ENCODE data around the gene LPAR3.

LPAR3 gene

DNA sequence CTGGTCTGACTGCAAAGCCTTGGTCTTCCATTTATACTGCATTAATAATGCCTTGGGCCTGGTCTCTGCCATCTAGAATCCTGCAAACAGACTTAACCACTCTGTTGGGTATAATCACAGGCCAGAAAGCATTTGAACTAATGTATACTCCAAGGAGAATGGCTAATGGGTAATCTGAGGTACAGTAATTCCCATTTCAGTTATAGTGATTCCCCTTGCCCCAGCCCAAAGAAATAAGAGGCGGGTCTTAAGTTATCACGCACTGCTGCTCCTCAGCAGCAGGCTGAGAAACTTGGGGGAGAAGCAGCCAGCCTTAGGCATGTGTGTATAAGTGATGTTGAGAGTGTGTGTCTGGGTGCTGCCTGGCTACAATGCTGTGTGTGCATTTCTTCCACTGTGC, 2.4 kb downstream of the LPAR3 start:
- no peaks in the 10 kb centered on the region; the same call in 1 of the 2 replicates for H3K9me3 ChIP-seq (ENCODE audit: control insufficient read depth, insufficient read depth, low read length)
- TF ChIP-seq, protein P1, sequence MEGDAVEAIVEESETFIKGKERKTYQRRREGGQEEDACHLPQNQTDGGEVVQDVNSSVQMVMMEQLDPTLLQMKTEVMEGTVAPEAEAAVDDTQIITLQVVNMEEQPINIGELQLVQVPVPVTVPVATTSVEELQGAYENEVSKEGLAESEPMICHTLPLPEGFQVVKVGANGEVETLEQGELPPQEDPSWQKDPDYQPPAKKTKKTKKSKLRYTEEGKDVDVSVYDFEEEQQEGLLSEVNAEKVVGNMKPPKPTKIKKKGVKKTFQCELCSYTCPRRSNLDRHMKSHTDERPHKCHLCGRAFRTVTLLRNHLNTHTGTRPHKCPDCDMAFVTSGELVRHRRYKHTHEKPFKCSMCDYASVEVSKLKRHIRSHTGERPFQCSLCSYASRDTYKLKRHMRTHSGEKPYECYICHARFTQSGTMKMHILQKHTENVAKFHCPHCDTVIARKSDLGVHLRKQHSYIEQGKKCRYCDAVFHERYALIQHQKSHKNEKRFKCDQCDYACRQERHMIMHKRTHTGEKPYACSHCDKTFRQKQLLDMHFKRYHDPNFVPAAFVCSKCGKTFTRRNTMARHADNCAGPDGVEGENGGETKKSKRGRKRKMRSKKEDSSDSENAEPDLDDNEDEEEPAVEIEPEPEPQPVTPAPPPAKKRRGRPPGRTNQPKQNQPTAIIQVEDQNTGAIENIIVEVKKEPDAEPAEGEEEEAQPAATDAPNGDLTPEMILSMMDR (IDR thresholded peaks at IDR 0.05; ENCODE audit: low read depth, low read length, poor library complexity, severe bottlenecking) = no peak
- no peak for TF ChIP-seq EZH2phosphoT487 (IDR thresholded peaks at IDR 0.05; ENCODE audit: borderline replicate concordance, low read length)
- no peaks in the 10 kb centered on the region for H4K20me1 ChIP-seq (ENCODE audit: control insufficient read depth, insufficient read depth, low read depth, low read length)
- no peaks in the 10 kb centered on the region for H3K79me2 ChIP-seq (ENCODE audit: control insufficient read depth, low read length)
- H3K4me1 ChIP-seq (ENCODE audit: control insufficient read depth, low read length) = no peaks in the 10 kb centered on the region
- no peak overlapping the region for H3K4me3 ChIP-seq (ENCODE audit: low read length)
- no peak overlapping the region for H3K27ac ChIP-seq (ENCODE audit: low read depth, low read length)
- H3F3A ChIP-seq (ENCODE audit: control insufficient read depth, insufficient read depth) = no peaks in the 10 kb centered on the region
- H3K4me2 ChIP-seq (ENCODE audit: low read length) = no peak overlapping the region
- no peaks in the 10 kb centered on the region for H3K9me2 ChIP-seq (replicated peaks; ENCODE audit: control insufficient read depth, low read length)
- no peaks in the 10 kb centered on the region for H3K27me3 ChIP-seq (ENCODE audit: control insufficient read depth, low read length)
- H3K36me3 ChIP-seq (ENCODE audit: control insufficient read depth, low read length) = no peaks in the 10 kb centered on the region

DNA sequence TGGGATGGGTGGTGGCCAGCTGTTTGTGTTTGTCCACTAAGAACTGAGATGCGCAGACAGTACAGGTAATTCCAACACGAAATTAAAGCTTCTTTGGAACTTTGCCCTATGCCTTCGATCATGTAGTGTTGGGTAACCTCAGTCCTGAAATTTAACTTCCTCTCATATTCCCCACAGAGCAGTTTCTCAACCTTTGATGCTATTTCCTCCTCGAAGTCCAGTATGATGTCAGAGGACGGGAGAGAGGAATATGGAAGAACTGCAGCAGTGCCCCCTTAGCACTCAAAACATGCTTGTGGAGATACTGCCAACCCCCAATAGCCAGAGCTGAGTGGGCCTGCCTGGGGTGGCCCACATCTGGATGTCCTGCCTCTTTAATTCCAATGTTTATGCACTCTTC, 3.6 kb downstream of the LPAR3 start:
- H3K27ac ChIP-seq (ENCODE audit: low read depth, low read length) = no peak overlapping the region
- no peak overlapping the region for H3K4me3 ChIP-seq (ENCODE audit: low read length)
- no peaks in the 10 kb centered on the region for H3K4me1 ChIP-seq (ENCODE audit: control insufficient read depth, low read length)
- H3K4me2 ChIP-seq (ENCODE audit: low read length) = no peak overlapping the region
- H3K27me3 ChIP-seq (ENCODE audit: control insufficient read depth, low read length) = no peaks in the 10 kb centered on the region
- no peaks in the 10 kb centered on the region for H3K36me3 ChIP-seq (ENCODE audit: control insufficient read depth, low read length)
- H3K79me2 ChIP-seq (ENCODE audit: control insufficient read depth, low read length) = no peaks in the 10 kb centered on the region
- no peak for TF ChIP-seq EZH2phosphoT487 (IDR thresholded peaks at IDR 0.05; ENCODE audit: borderline replicate concordance, low read length)
- TF ChIP-seq, protein P1 (IDR thresholded peaks at IDR 0.05; ENCODE audit: low read depth, low read length, poor library complexity, severe bottlenecking) = no peak
- H3K9me3 ChIP-seq (ENCODE audit: control insufficient read depth, insufficient read depth, low read length) = no peaks in the 10 kb centered on the region; the same call in 1 of the 2 replicates
- no peaks in the 10 kb centered on the region for H3K9me2 ChIP-seq (replicated peaks; ENCODE audit: control insufficient read depth, low read length)
- no peaks in the 10 kb centered on the region for H3F3A ChIP-seq (ENCODE audit: control insufficient read depth, insufficient read depth)
- no peaks in the 10 kb centered on the region for H4K20me1 ChIP-seq (ENCODE audit: control insufficient read depth, insufficient read depth, low read depth, low read length)

DNA sequence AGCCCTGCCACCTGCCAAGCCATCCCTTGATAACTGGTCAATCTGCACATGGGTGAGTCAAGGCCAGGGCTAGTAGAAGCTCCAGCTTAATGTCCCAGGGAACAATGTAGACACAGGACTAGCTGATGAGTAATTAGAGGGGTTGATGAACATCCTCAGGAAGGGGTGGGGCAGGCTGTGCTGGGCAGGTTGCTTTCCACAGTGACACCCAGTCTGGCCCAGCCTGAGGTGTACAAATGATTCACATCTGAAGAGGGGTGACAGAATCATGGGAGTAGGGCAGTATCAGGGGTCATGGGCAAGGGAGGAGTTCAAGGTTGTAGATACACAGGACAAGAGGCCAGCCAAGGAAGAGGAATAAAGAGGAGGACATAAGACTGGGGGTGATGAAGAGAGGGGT, 4.3 kb downstream of the LPAR3 start:
- Histone ChIP-seq H3K4me3 (ENCODE audit: low read length) (no peak overlapping the region), H3K4me2 (ENCODE audit: low read length) (no peak overlapping the region), H3F3A (ENCODE audit: control insufficient read depth, insufficient read depth) (no peaks in the 10 kb centered on the region), H3K27me3 (ENCODE audit: control insufficient read depth, low read length) (no peaks in the 10 kb centered on the region), H3K36me3 (ENCODE audit: control insufficient read depth, low read length) (no peaks in the 10 kb centered on the region), H3K27ac (ENCODE audit: low read depth, low read length) (no peak overlapping the region), H3K4me1 (ENCODE audit: control insufficient read depth, low read length) (no peaks in the 10 kb centered on the region), H4K20me1 (ENCODE audit: control insufficient read depth, insufficient read depth, low read depth, low read length) (no peaks in the 10 kb centered on the region), H3K79me2 (ENCODE audit: control insufficient read depth, low read length) (no peaks in the 10 kb centered on the region), H3K9me3 (ENCODE audit: control insufficient read depth, insufficient read depth, low read length) (no peaks in the 10 kb centered on the region; the same call in 1 of the 2 replicates), H3K9me2 (replicated peaks; ENCODE audit: control insufficient read depth, low read length) (no peaks in the 10 kb centered on the region)
- TF ChIP-seq, protein P1 (IDR thresholded peaks at IDR 0.05; ENCODE audit: low read depth, low read length, poor library complexity, severe bottlenecking) = no peak
- TF ChIP-seq EZH2phosphoT487 (IDR thresholded peaks at IDR 0.05; ENCODE audit: borderline replicate concordance, low read length) = no peak

Measured in DOHH2 (cell line).